ENCODE measurements around the gene FOXRED1. TPM values are rescaled to one million over a fixed set of nuclear protein-coding genes. Genes with fewer than 3 reads are reported as not detected.

Gene FOXRED1
- total and polyA plus RNA-seq, 2 of the 13 experiments (the other 11 are each of a cell fraction or from before 2014, with no cell fraction given), result 29.6 to 42.9 TPM

DNA sequence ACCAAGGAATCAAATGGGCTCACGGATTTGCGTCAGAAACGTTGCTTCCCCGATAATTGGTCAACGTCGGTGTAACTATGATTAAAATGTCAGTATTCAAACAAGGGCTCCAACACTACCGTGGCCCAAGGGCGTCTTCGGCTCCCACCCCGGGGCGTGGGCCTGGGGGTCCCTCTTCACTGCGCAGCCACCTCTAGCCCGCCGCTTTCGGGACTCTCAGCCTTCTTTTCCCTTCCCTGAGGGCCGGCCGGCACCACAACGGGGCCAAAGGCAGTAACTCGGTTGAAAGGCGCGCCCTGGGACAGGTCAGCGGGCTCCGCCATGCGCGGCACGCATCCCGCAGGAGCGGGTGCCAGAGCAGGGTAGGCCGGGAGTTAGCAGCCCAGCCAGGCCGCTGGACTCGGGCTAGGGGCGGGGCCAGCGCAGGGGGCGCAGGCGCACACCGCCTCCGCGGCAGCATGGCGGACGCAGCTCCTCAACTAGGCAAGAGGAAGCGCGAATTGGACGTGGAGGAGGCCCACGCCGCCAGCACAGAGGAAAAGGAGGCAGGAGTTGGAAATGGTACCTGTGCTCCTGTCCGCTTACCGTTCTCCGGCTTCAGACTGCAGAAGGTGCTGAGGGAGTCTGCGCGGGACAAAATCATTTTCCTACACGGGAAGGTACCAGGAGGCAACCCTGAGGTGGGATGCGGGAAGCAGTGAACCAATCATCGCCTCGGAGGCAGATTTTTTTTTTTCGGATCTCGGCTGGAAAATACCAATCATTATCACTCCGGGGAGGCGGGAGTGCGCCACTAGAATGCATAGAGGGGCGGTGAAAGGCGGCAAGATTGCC is 34.9 kb downstream of the FOXRED1 start, which contains the start of gene DCPS (continued):
- peak; percentile 71; the same call in 1 of the 2 replicates for TF ChIP-seq ZNF552 (CRISPR knock-in tag; IDR thresholded peaks at IDR 0.05; ENCODE audit: borderline replicate concordance)
- TF ChIP-seq GABPB1 (CRISPR knock-in tag; IDR thresholded peaks at IDR 0.05), result peak; percentile 84
- TF ChIP-seq RBM39 (IDR thresholded peaks at IDR 0.05; ENCODE audit: low read depth, low read length, poor library complexity, severe bottlenecking), result peak; percentile 94
- TF ChIP-seq, protein P1, sequence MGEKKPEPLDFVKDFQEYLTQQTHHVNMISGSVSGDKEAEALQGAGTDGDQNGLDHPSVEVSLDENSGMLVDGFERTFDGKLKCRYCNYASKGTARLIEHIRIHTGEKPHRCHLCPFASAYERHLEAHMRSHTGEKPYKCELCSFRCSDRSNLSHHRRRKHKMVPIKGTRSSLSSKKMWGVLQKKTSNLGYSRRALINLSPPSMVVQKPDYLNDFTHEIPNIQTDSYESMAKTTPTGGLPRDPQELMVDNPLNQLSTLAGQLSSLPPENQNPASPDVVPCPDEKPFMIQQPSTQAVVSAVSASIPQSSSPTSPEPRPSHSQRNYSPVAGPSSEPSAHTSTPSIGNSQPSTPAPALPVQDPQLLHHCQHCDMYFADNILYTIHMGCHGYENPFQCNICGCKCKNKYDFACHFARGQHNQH (CRISPR knock-in tag; IDR thresholded peaks at IDR 0.05), result peak; percentile 90
- no peak for TF ChIP-seq MBNL3 (CRISPR knock-in tag; conservative IDR thresholded peaks at IDR 0.05)
- peak; percentile 67; the same call in 1 of the 2 replicates for TF ChIP-seq ZNF333 (CRISPR knock-in tag; IDR thresholded peaks at IDR 0.05; ENCODE audit: borderline replicate concordance)
- no peak for TF ChIP-seq ZNF383 (CRISPR knock-in tag; IDR thresholded peaks at IDR 0.05; ENCODE audit: borderline replicate concordance)
- TF ChIP-seq EP300 (IDR thresholded peaks at IDR 0.05; ENCODE audit: low read depth in 2 of 2, low read length in 2 of 2), result no peak
- peak; percentile 56 for TF ChIP-seq EP300 (CRISPR knock-in tag; IDR thresholded peaks at IDR 0.05; ENCODE audit: borderline replicate concordance)
- TF ChIP-seq, protein P2, sequence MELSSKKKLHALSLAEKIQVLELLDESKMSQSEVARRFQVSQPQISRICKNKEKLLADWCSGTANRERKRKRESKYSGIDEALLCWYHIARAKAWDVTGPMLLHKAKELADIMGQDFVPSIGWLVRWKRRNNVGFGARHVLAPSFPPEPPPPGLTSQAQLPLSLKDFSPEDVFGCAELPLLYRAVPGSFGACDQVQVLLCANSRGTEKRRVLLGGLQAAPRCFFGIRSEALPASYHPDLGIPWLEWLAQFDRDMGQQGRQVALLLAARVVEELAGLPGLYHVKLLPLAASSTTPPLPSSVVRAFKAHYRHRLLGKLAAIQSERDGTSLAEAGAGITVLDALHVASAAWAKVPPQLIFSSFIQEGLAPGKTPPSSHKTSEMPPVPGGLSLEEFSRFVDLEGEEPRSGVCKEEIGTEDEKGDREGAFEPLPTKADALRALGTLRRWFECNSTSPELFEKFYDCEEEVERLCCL (CRISPR knock-in tag; IDR thresholded peaks at IDR 0.05; ENCODE audit: borderline replicate concordance), result 0 out of 2 replicates have a peak, but pooled peaks have one; percentile 88
- TF ChIP-seq, protein P3, sequence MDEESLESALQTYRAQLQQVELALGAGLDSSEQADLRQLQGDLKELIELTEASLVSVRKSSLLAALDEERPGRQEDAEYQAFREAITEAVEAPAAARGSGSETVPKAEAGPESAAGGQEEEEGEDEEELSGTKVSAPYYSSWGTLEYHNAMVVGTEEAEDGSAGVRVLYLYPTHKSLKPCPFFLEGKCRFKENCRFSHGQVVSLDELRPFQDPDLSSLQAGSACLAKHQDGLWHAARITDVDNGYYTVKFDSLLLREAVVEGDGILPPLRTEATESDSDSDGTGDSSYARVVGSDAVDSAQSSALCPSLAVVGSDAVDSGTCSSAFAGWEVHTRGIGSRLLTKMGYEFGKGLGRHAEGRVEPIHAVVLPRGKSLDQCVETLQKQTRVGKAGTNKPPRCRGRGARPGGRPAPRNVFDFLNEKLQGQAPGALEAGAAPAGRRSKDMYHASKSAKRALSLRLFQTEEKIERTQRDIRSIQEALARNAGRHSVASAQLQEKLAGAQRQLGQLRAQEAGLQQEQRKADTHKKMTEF (CRISPR knock-in tag; IDR thresholded peaks at IDR 0.05), result peak; percentile 88
- TF ChIP-seq NBN (conservative IDR thresholded peaks at IDR 0.05), result no peak
- TF ChIP-seq, protein P4, sequence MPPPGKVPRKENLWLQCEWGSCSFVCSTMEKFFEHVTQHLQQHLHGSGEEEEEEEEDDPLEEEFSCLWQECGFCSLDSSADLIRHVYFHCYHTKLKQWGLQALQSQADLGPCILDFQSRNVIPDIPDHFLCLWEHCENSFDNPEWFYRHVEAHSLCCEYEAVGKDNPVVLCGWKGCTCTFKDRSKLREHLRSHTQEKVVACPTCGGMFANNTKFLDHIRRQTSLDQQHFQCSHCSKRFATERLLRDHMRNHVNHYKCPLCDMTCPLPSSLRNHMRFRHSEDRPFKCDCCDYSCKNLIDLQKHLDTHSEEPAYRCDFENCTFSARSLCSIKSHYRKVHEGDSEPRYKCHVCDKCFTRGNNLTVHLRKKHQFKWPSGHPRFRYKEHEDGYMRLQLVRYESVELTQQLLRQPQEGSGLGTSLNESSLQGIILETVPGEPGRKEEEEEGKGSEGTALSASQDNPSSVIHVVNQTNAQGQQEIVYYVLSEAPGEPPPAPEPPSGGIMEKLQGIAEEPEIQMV (CRISPR knock-in tag; IDR thresholded peaks at IDR 0.05; ENCODE audit: low read depth), result peak; percentile 88; the same call in 1 of the 2 replicates

All from HepG2 (cell line).